ENCODE measurements around the gene MST1.

MST1 gene

GRCh38 chr3:49720855-49721595 is 31.8 kb upstream of the MST1 start:
- H3K36me3 Mint-ChIP-seq (ENCODE audit: low read depth): peaks cover 7% of the 10 kb centered on the region
- H3K4me1 Mint-ChIP-seq: peaks cover 41% of the 10 kb centered on the region
- H3K9me3 Mint-ChIP-seq: no peaks in the 10 kb centered on the region
- TF ChIP-seq CTCF (IDR thresholded peaks at IDR 0.05): no peak
- H3K27me3 Mint-ChIP-seq (ENCODE audit: low read depth, poor library complexity): no peaks in the 10 kb centered on the region
- no peak overlapping the region for H3K4me3 Mint-ChIP-seq
- DNase-seq: no peak
- H3K27ac Mint-ChIP-seq: no peak overlapping the region

- peak within 1 kb of the TSS; percentile 91 for H3K27ac Mint-ChIP-seq
- H3K9me3 Mint-ChIP-seq: no peaks in the 10 kb centered on the region
- H3K4me1 Mint-ChIP-seq: peaks cover 35% of the 10 kb centered on the region
- DNase-seq: peak; percentile 94
- H3K4me3 Mint-ChIP-seq: peak within 1 kb of the TSS; percentile 84
- peak; percentile 71 for TF ChIP-seq CTCF (IDR thresholded peaks at IDR 0.05)
- H3K36me3 Mint-ChIP-seq (ENCODE audit: low read depth): peaks cover 7% of the 10 kb centered on the region
- H3K27me3 Mint-ChIP-seq (ENCODE audit: low read depth, poor library complexity): no peaks in the 10 kb centered on the region
Observed at GRCh38 chr3:49719214-49719884, 30.1 kb upstream of the MST1 start, which contains the start of gene AMIGO3. Gene AMIGO3 (minus strand): TSS chr3:49719684. CDS start chr3:49719465, 219 bp downstream.

GRCh38 chr3:49718858-49719213 is 29.6 kb upstream of the MST1 start:
- Mint-ChIP-seq H3K9me3 (no peaks in the 10 kb centered on the region), H3K36me3 (ENCODE audit: low read depth) (peaks cover 7% of the 10 kb centered on the region), H3K27me3 (ENCODE audit: low read depth, poor library complexity) (no peaks in the 10 kb centered on the region), H3K4me1 (peaks cover 32% of the 10 kb centered on the region), H3K27ac (peak overlapping the region; percentile 90), H3K4me3 (peak overlapping the region; percentile 84)
- DNase-seq: peak; percentile 41
- no peak for TF ChIP-seq CTCF (IDR thresholded peaks at IDR 0.05)

GRCh38 chr3:49717959-49718857 is 28.9 kb upstream of the MST1 start:
- DNase-seq: no peak
- Mint-ChIP-seq H3K27me3 (ENCODE audit: low read depth, poor library complexity) (no peaks in the 10 kb centered on the region), H3K4me1 (peaks cover 29% of the 10 kb centered on the region), H3K4me3 (peak overlapping the region; percentile 84), H3K9me3 (no peaks in the 10 kb centered on the region), H3K36me3 (ENCODE audit: low read depth) (peaks cover 7% of the 10 kb centered on the region), H3K27ac (peak overlapping the region; percentile 90)
- TF ChIP-seq CTCF (IDR thresholded peaks at IDR 0.05): no peak

GRCh38 chr3:49717211-49717958 is 28.1 kb upstream of the MST1 start:
- no peak for TF ChIP-seq CTCF (IDR thresholded peaks at IDR 0.05)
- Mint-ChIP-seq H3K36me3 (ENCODE audit: low read depth) (peaks cover 7% of the 10 kb centered on the region), H3K4me1 (peaks cover 21% of the 10 kb centered on the region), H3K9me3 (no peaks in the 10 kb centered on the region), H3K27me3 (ENCODE audit: low read depth, poor library complexity) (no peaks in the 10 kb centered on the region), H3K27ac (no peak overlapping the region), H3K4me3 (peak overlapping the region; percentile 44)
- no peak for DNase-seq
